SU-DHL-6 (cell line): ENCODE data around the gene LUZP1.

ENCODE experiments used
- H2AFZ ChIP-seq: fragments of 200-600 bp; sonication (generic); 2 replicates; pipeline ENCODE4 v1.6.1; 2014; ENCODE audit warnings: low read depth, mild to moderate bottlenecking, moderate library complexity, mixed read lengths, antibody characterized with exemption, low read length; ENCODE audit not compliant: severe bottlenecking
- H3F3A ChIP-seq: fragments of 200-600 bp; shearing (Covaris generic); 2 replicates; pipeline ENCODE4 v1.6.0; 2016; ENCODE audit warnings: antibody characterized with exemption, mild to moderate bottlenecking; ENCODE audit not compliant: insufficient read depth
- H3K27ac ChIP-seq: fragments of 200-600 bp; sonication (generic); 2 replicates; pipeline ENCODE4 v1.5.1; 2016; ENCODE audit warnings: low read depth, mild to moderate bottlenecking, low read length, moderate library complexity, mixed read lengths
- H3K27me3 ChIP-seq: fragments of 200-600 bp; sonication (generic), shearing (Covaris generic); 2 replicates; pipeline ENCODE4 v1.6.0; 2014; ENCODE audit warnings: mild to moderate bottlenecking, low read length
- H3K36me3 ChIP-seq: fragments of 200-600 bp; sonication (generic); 2 replicates; pipeline ENCODE4 v1.6.1; 2014; ENCODE audit warnings: mild to moderate bottlenecking, low read length, mixed read lengths
- H3K4me2 ChIP-seq: fragments of 300-600, 200-600 bp; shearing (Covaris generic), sonication (generic); 2 replicates; pipeline ENCODE4 v1.6.0; 2014; ENCODE audit warnings: low read length, low read depth, mild to moderate bottlenecking; ENCODE audit not compliant: poor library complexity, severe bottlenecking
- H3K4me3 ChIP-seq: fragments of 200-600 bp; sonication (generic); 2 replicates; pipeline ENCODE4 v1.5.1; 2014; ENCODE audit warnings: antibody characterized with exemption, low read length, mild to moderate bottlenecking, mixed read lengths; ENCODE audit not compliant: insufficient read depth, poor library complexity, severe bottlenecking
- H3K79me2 ChIP-seq: fragments of 200-600 bp; sonication (generic); 2 replicates; pipeline ENCODE4 v1.6.1; 2014; ENCODE audit warnings: mild to moderate bottlenecking, low read length, moderate library complexity; ENCODE audit not compliant: insufficient read depth
- H3K9ac ChIP-seq: fragments of 200-600 bp; sonication (generic); 2 replicates; pipeline ENCODE4 v1.7.0; 2014; ENCODE audit warnings: mild to moderate bottlenecking, low read length
- H3K9me2 ChIP-seq: fragments of 200-600 bp; sonication (generic); replicated peaks from 2 replicates; pipeline ENCODE4 v1.6.1; 2014; ENCODE audit warnings: low read length; ENCODE audit not compliant: insufficient read depth
- H3K9me3 ChIP-seq: fragments of 200-600 bp; sonication (generic); 2 replicates; pipeline ENCODE4 v1.6.1; 2014; ENCODE audit warnings: low read length, mixed read lengths; ENCODE audit not compliant: insufficient read depth
- H4K20me1 ChIP-seq: fragments of 200-600 bp; sonication (generic); 2 replicates; pipeline ENCODE4 v1.6.1; 2014; ENCODE audit warnings: low read depth, mild to moderate bottlenecking, antibody characterized with exemption, low read length, moderate library complexity, mixed read lengths
- EZH2phosphoT487 ChIP-seq: fragments of 200-600 bp; sonication (generic), shearing (Covaris generic); conservative IDR thresholded peaks from 2 replicates; pipeline ENCODE4 v1.6.1; 2018; ENCODE audit warnings: mild to moderate bottlenecking, antibody characterized with exemption, low read length, moderate library complexity, mixed read lengths
- TF ChIP-seq, protein P1 (sequence below): fragments of 200-600 bp; sonication (generic); IDR thresholded peaks from one replicate; pipeline ENCODE4 v1.5.1; 2017; ENCODE audit warnings: antibody characterized with exemption, mild to moderate bottlenecking, low read length, moderate library complexity; ENCODE audit not compliant: insufficient read depth, poor library complexity, severe bottlenecking

LUZP1 gene

DNA sequence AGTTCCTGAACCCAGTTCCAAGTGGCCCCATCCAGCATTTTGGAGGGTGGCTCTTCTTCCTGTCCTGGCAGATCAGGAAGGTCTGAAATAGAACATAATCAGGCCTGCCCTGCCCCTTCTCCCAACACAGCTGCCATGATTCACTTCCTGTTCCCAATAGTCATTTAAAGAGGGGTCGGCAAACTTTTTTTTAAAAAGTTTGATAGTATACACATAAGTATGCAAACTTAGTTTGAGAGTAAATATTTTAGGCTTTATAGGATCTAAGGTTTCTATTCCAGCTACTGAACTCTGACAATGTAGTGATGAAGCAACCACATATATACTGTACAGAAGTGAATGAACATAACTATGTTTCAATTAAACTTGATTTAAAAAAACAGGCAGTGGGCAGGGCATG lies 66.4 kb downstream of the LUZP1 start:
- Histone ChIP-seq H3K9ac (no peak overlapping the region), H3K79me2 (no peaks in the 10 kb centered on the region), H3K4me2 (no peak overlapping the region), H3K9me2 (no peaks in the 10 kb centered on the region), H2AFZ (no peak overlapping the region), H3K9me3 (no peaks in the 10 kb centered on the region), H3K27me3 (no peaks in the 10 kb centered on the region), H3K36me3 (no peaks in the 10 kb centered on the region), H3F3A (no peaks in the 10 kb centered on the region), H3K4me3 (no peak overlapping the region), H4K20me1 (no peaks in the 10 kb centered on the region), H3K27ac (no peak overlapping the region)
- no peak for TF ChIP-seq EZH2phosphoT487
- TF ChIP-seq, protein P1, sequence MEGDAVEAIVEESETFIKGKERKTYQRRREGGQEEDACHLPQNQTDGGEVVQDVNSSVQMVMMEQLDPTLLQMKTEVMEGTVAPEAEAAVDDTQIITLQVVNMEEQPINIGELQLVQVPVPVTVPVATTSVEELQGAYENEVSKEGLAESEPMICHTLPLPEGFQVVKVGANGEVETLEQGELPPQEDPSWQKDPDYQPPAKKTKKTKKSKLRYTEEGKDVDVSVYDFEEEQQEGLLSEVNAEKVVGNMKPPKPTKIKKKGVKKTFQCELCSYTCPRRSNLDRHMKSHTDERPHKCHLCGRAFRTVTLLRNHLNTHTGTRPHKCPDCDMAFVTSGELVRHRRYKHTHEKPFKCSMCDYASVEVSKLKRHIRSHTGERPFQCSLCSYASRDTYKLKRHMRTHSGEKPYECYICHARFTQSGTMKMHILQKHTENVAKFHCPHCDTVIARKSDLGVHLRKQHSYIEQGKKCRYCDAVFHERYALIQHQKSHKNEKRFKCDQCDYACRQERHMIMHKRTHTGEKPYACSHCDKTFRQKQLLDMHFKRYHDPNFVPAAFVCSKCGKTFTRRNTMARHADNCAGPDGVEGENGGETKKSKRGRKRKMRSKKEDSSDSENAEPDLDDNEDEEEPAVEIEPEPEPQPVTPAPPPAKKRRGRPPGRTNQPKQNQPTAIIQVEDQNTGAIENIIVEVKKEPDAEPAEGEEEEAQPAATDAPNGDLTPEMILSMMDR, result no peak

DNA sequence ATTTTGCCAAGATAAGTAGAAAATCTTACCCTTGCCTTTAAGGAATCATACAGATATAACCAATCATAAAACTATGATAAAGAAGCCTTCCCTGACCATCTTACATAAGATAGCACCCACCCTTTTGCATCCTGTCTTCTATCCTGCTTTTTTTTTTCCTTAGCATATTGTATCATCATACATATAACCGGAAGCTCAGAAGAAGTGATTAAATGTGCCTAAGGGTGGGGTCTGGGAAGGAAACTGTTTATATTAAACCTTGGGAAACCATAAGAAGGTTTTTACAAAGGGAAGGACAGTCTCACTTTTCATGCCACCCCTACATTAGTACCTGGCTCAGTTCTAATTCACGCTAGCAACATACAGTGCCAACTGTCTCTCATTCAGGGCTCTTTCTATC lies 66.8 kb downstream of the LUZP1 start:
- Histone ChIP-seq H3K9me2 (no peaks in the 10 kb centered on the region), H2AFZ (no peak overlapping the region), H3K9ac (no peak overlapping the region), H3K4me3 (no peak overlapping the region), H4K20me1 (no peaks in the 10 kb centered on the region), H3K27ac (no peak overlapping the region), H3K79me2 (no peaks in the 10 kb centered on the region), H3K4me2 (no peak overlapping the region), H3F3A (no peaks in the 10 kb centered on the region), H3K27me3 (no peaks in the 10 kb centered on the region), H3K9me3 (no peaks in the 10 kb centered on the region), H3K36me3 (no peaks in the 10 kb centered on the region)
- TF ChIP-seq, protein P1, result no peak
- TF ChIP-seq EZH2phosphoT487, result no peak

DNA sequence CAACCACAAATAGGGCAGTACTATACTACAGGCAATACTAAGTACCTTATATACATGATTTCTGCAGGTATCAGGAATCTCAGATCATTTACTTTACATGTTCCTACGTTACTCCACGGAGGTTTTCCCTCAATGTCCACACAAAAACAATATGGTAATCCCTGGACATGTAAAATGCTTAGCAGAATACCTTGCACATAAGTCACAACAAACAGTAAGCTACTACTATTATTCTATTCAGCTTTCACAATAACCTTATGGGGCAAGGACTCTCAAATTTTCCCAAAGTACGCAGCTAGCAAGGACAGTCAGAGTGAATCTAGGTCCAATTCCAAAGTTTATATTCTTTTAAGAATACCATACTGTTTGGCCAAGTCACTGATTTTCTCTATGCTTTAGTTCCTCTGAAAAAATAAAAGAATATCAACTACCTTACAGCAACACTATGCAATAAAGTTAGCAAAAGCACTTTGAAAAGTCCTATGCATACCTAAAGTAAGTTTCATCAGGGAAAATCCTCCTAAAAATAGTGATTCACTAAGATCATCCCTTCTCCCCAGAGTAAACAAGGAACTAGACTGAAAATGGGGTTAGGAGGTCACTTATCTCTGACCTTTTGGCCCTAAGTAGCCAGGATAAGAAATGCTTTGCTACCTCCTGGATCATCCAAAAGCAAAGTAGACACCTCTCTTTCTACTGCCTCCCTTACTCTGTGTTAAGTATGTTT lies 67.4 kb downstream of the LUZP1 start:
- H3K9me2 ChIP-seq, result no peaks in the 10 kb centered on the region
- H3K27ac ChIP-seq, result no peak overlapping the region
- no peaks in the 10 kb centered on the region for H4K20me1 ChIP-seq
- no peaks in the 10 kb centered on the region for H3K9me3 ChIP-seq
- H3K4me2 ChIP-seq, result no peak overlapping the region
- no peak overlapping the region for H3K4me3 ChIP-seq
- no peaks in the 10 kb centered on the region for H3K36me3 ChIP-seq
- no peak overlapping the region for H3K9ac ChIP-seq
- TF ChIP-seq, protein P1, result no peak
- TF ChIP-seq EZH2phosphoT487, result no peak
- no peaks in the 10 kb centered on the region for H3F3A ChIP-seq
- H3K27me3 ChIP-seq, result no peaks in the 10 kb centered on the region
- no peaks in the 10 kb centered on the region for H3K79me2 ChIP-seq
- H2AFZ ChIP-seq, result no peak overlapping the region
